Glutamatergic neuron (in vitro differentiated cells): Measurements from ENCODE around the gene PYGB. TPM values are rescaled to one million over a fixed set of nuclear protein-coding genes. Genes with fewer than 3 reads are reported as not detected.

Experiments
- total RNA-seq: library from RNA; stranded (reverse); fragmentation: NEBNext Ultra II Directional; extraction: Animal tissue kit (Norgen Biotek cat#: 25700); gene quantifications from one replicate; pipeline ENCODE4 v1.2.1, GENCODE V29; 2021; ENCODE audit not compliant: unreplicated experiment

PYGB gene
- total RNA-seq, 1 donor from 2014 or later = 295 TPM

Other genes starting within 250 kb of the PYGB start
- gene ACSS1, start 189.9 kb upstream of the PYGB start, total RNA-seq = not detected
- gene VSX1, start 165.9 kb upstream of the PYGB start, total RNA-seq = not detected
- gene ENTPD6, start 52.4 kb upstream of the PYGB start, total RNA-seq = 191 TPM
- gene ABHD12, start 142.8 kb downstream of the PYGB start, total RNA-seq = 101 TPM
- gene GINS1, start 159.6 kb downstream of the PYGB start, total RNA-seq = 5.3 TPM